HL-60 (cell line): ENCODE data around the gene UNC5C.

ENCODE experiments used
- DNase-seq, 2 experiments: peaks; one replicate each; pipeline ENCODE4 v3.0.0-alpha.2; 2010 to 2020; ENCODE audit warnings: low read depth in 1 of 2, low spot score in 1 of 2
- H3K27ac ChIP-seq: fragments of 250-450 bp; sonication (Bioruptor Pico); replicated peaks from 2 replicates; pipeline ENCODE4 v1.5.1; 2020; ENCODE audit warnings: mild to moderate bottlenecking, moderate library complexity
- H3K27me3 ChIP-seq: fragments of 250-450 bp; sonication (Bioruptor Pico); 2 replicates; pipeline ENCODE4 v1.5.1; 2021; ENCODE audit warnings: mild to moderate bottlenecking, moderate library complexity; ENCODE audit not compliant: insufficient read depth, poor library complexity, severe bottlenecking
- H3K4me3 ChIP-seq: replicated peaks from 2 replicates; pipeline ENCODE4 v1.5.1; 2011; ENCODE audit warnings: mild to moderate bottlenecking, control low read depth, low read length; ENCODE audit not compliant: insufficient read depth
- CTCF ChIP-seq: IDR thresholded peaks from one replicate; pipeline ENCODE4 v1.5.1; 2011; ENCODE audit warnings: low read length, control low read depth, inconsistent platforms; ENCODE audit not compliant: insufficient read depth
- GABPA ChIP-seq: IDR thresholded peaks from 2 replicates; pipeline ENCODE4 v1.6.1; 2012; ENCODE audit warnings: low read depth
- POLR2AphosphoS5 ChIP-seq: IDR thresholded peaks from 2 replicates; pipeline ENCODE4 v1.6.1; 2012; ENCODE audit warnings: low read depth
- SPI1 ChIP-seq: IDR thresholded peaks from 2 replicates; pipeline ENCODE4 v1.6.1; 2012; ENCODE audit warnings: low read depth, mild to moderate bottlenecking, borderline replicate concordance
- TF ChIP-seq, protein P1 (sequence below): IDR thresholded peaks from 2 replicates; pipeline ENCODE4 v1.6.1; 2012; ENCODE audit warnings: low read depth; ENCODE audit not compliant: insufficient replicate concordance

UNC5C gene

GRCh38 chr4:95504501-95504900 is 44.3 kb downstream of the UNC5C start:
- TF ChIP-seq, protein P1, sequence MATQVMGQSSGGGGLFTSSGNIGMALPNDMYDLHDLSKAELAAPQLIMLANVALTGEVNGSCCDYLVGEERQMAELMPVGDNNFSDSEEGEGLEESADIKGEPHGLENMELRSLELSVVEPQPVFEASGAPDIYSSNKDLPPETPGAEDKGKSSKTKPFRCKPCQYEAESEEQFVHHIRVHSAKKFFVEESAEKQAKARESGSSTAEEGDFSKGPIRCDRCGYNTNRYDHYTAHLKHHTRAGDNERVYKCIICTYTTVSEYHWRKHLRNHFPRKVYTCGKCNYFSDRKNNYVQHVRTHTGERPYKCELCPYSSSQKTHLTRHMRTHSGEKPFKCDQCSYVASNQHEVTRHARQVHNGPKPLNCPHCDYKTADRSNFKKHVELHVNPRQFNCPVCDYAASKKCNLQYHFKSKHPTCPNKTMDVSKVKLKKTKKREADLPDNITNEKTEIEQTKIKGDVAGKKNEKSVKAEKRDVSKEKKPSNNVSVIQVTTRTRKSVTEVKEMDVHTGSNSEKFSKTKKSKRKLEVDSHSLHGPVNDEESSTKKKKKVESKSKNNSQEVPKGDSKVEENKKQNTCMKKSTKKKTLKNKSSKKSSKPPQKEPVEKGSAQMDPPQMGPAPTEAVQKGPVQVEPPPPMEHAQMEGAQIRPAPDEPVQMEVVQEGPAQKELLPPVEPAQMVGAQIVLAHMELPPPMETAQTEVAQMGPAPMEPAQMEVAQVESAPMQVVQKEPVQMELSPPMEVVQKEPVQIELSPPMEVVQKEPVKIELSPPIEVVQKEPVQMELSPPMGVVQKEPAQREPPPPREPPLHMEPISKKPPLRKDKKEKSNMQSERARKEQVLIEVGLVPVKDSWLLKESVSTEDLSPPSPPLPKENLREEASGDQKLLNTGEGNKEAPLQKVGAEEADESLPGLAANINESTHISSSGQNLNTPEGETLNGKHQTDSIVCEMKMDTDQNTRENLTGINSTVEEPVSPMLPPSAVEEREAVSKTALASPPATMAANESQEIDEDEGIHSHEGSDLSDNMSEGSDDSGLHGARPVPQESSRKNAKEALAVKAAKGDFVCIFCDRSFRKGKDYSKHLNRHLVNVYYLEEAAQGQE, result no peak
- no peak for TF ChIP-seq GABPA
- TF ChIP-seq POLR2AphosphoS5, result no peak
- TF ChIP-seq SPI1, result no peak
- TF ChIP-seq CTCF, result no peak
- DNase-seq, result no peak
- no peaks in the 10 kb centered on the region for H3K27me3 ChIP-seq
- H3K4me3 ChIP-seq, result no peak overlapping the region
- no peak overlapping the region for H3K27ac ChIP-seq

- Histone ChIP-seq H3K27ac (no peak overlapping the region), H3K4me3 (no peak overlapping the region), H3K27me3 (no peaks in the 10 kb centered on the region)
- DNase-seq, result no peak
- TF ChIP-seq, protein P1, result no peak
- TF ChIP-seq GABPA (no peak), SPI1 (no peak), CTCF (no peak), POLR2AphosphoS5 (no peak)
These were observed 48.4 kb downstream of the UNC5C start for GRCh38 chr4:95500361-95500760.

- no peak overlapping the region for H3K27ac ChIP-seq
- no peak overlapping the region for H3K4me3 ChIP-seq
- no peaks in the 10 kb centered on the region for H3K27me3 ChIP-seq
- TF ChIP-seq GABPA (no peak), SPI1 (no peak), CTCF (no peak), POLR2AphosphoS5 (no peak)
- TF ChIP-seq, protein P1, result no peak
- no peak for DNase-seq
These were observed 49.5 kb downstream of the UNC5C start for GRCh38 chr4:95499291-95499696.
